Measurements from ENCODE around the gene FAM131C.
"Not testable (repeated sequence)": the region's sequence is repeated elsewhere in the genome, so short reads cannot be mapped to it uniquely, and the experiment has no call there.

The FAM131C gene

DNA sequence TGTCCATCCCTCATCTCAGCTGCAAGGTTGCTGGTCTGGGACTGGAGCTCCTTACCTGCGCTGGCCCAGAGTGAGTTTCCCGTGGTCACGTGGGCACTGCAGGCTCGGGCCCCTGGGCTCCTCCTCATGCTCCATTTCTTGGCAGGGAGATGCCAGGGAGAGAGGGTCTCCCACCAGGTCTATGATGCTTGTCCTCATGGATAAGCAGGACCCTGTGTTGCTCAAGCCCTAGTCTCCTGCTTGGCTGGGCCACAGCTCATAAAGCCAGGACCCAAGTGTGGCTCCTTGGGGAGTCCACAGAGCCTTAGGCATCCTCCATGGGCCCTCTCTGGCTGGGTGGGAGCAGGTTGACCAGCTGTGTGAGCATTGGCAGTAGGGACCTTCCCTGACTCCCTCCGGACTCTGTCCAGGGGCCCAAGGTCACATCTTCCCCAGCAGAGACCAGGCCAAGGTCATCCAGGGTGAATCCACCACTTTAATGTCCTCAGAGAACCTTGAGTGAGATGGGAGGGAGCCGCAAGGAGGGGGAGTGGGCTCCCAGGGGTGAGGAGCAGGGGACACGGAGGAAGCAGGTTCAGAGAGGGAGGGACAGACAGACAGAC, 16.0 kb downstream of the FAM131C start:
- DNase-seq, result not testable (repeated sequence)

- not testable (repeated sequence) for DNase-seq
These were observed 16.9 kb downstream of the FAM131C start for GRCh38 chr1:16056521-16056912.

DNA sequence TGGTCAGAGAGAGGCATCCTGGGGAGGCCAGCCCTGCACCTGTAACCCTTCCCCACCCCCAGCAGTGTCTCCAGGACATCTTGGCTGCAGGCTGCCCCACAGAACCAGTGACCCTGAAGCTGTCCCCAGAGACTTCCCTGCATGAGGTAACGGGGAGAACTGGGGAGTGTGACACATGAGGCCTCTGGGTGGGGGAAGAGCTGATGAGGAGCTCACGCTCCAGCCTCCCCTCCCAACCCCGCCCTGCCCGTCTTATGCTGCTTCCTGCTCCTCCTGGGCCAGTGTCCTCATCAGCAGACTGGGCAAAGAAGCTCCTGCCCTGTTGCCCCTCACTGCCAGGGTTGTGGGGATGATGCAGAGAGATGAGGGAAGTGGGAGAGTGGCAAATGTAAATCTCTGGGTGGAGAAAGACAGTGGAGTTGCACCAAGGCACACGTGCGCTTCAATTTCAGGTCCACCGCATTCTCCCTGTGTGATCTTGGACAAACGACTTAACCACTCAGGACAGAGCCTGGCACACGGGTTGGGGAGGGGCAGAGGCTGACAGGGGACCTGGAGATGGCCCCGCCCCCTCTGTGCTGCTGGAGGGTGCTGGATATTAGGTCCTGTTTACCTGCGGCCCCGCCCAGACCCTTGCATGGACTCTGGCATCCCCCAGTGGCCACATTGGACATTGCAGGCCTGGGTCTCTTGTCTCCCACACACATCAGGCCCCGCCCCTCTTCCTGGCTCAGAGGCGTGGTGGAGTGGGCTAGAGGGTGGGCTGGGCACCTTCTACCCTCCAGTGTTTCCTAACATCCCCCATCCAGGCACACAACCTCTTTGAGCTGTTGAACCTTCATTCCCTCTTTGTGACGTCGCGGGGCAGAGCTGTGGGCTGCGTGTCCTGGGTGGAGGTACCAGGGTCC, 17.6 kb downstream of the FAM131C start:
- peak; percentile 95 for DNase-seq

GRCh38 chr1:16054598-16055540, 18.6 kb downstream of the FAM131C start:
- DNase-seq, result no peak

DNA sequence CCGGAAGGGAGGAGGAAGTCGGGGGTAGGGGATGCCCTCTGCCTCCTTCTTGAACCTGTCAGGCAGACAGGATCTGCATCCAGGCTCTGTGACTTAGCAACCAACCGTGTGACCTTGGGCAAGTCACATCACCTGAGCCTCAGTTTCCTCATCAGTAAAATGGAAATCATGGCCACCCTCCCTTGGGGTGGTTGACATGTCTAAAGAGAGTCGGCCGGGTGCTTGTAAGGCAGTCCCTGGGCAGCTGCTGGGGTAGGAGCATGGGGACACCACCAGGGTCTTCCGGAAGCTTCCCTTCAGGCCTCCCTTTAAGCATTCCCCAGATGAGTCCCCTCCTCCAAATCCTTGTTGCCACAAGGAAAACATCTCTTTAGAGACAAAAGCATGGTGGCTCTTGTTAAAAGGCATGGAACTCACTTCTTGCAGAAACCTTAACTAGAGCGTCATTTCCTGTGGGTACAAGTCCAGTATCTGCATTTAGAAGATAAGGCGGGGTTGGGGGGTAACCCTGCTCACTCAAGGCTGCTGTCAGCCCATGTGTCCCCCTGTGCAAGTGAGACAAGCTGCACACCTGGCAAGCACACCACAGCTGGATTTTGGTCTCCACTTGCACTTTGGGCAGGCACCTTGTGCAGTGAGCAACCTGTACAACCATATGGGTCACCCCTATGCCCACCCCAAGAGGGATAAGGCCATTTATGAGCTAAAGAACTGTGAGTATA, 19.5 kb downstream of the FAM131C start:
- DNase-seq, result no peak

GRCh38 chr1:16051949-16052348, 21.5 kb downstream of the FAM131C start:
- DNase-seq, result not testable (repeated sequence)

- DNase-seq, result no peak
These were observed 22.4 kb downstream of the FAM131C start for GRCh38 chr1:16051039-16051438.

DNA sequence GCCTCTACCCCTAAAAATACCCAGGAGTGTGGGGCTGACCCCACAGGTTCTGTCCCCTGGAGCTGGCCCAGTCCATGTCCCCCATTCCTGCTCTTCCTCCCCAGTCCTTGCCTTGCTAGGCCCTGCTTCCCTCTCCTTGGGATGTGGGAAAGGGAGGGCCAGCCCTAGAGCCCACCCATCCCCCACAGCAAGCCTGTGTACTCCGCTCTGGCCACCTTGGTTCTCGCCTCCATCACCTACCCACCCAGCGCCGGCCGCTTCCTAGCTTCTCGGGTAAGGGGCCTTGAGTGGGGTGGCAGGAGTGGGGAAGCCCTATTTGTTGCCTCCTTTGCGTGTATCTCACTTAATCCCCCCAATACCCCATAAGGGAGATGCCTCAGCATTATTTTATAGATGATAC, 23.1 kb downstream of the FAM131C start:
- DNase-seq, result no peak

- DNase-seq, result peak; percentile 53
These were observed 24.8 kb downstream of the FAM131C start for GRCh38 chr1:16048573-16049189.

GRCh38 chr1:16047791-16048475, 25.5 kb downstream of the FAM131C start:
- no peak for DNase-seq

DNA sequence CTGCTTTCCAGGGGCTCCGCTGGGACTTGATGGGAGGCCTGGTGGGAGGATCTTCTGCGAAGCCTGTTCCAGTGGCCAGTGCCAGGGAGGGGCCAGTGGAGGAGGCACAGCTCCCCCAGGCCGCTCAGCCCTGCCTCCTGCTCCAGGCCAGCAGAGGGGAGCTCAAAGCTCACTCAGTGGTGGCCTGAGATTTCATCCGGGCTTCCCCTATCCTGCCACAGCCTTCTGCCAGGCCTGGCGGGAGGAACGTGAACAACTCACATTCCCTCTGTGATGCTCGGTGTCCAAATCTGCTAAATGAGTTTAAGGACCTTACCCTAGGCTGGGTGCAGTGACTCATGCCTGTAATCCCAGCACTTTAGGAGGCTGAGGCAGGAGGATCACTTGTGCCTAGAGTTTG, 26.6 kb downstream of the FAM131C start:
- DNase-seq, result no peak

- no peak for DNase-seq
These were observed 29.5 kb downstream of the FAM131C start for GRCh38 chr1:16043950-16044349.

DNA sequence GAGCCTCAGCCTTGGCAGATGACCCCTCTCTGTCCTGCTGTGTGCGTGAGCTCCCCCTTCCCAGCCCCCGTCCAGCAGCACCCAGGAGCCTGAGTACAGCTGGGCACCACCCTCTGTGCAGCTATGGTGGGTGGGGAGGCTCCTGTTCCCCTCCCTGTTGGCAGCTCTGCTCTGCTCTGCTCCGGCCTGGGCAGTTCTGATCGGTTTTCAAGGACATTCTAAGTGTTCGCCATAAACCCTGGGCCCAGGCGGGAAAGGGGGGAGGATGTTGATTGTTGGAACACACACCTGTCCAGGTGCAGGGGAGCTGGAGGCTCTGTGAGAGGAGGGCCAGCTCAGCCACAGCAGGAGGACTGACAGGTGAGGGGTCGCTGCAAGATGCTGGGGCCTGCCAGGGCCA, 29.9 kb downstream of the FAM131C start, which contains the start of gene CLCNKB:
TSS of gene CLCNKB (plus strand) at position 262 of the 400 bp plus-strand sequence. CDS start 711 bp downstream, outside the sequence.
- no peak for DNase-seq

DNA sequence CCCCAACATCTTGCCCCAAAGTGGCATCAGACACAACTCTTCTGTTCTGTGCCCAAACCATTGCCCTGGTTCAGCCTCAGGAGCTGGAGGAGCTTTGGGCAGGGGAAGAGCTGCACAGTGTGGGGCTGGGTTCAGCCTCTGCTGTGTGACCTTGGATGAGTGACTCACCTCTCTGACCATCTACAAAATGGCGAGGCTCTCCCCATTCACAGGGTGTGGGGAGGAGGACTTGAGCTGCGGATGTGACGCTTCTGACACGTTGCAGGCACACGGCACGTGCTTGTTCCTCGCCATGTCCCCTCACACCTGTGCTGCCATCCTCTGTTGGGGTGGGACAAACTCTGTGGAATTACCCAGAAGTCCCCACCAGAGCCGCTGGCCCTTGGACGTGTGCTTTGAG, 30.8 kb downstream of the FAM131C start:
- not testable (repeated sequence) for DNase-seq

- no peak for DNase-seq
These were observed 31.4 kb downstream of the FAM131C start for GRCh38 chr1:16042096-16042495.

DNA sequence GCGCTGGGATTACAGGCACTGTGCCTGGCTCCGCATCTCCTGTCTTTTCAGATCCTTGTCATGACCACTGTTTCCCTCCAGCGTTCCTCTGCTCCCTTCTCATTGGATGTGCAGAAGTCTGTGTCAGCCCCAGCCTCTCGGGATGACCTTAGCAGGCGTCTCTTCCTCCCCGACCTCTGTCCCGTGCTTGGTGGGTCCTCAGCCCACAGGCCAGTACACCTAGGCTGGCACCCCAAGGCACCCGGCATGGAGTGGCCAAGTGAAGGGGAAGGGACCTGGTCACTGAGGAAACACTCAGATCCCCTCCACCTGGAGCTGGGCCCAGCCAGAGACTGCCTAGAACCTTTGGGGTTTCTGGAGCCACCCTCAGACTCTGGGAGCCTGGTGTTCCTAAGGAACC, 32.3 kb downstream of the FAM131C start:
- DNase-seq, result no peak

- not testable (repeated sequence) for DNase-seq
These were observed 33.6 kb downstream of the FAM131C start for GRCh38 chr1:16039871-16040270.

GRCh38 chr1:16038620-16038912, 34.9 kb downstream of the FAM131C start:
- no peak for DNase-seq

DNA sequence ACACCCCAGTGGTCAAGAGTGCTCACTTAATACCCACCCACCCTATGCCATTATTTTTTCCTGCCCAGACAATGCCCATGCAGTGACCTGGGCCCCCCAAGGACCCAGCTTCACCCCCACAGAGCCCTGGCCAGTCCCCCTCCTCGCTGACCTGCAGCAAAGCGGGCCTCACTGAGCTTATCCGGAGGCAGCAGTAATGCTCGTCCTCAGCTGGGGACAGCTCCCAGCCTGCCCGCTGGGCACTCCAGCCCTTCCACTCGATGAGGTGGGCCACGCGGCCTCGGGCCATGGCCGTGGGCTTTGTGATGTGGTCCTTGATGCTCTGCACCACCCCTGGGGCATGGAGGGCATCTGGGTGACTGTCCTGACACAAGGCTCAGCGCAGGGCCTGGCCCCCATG, 37.0 kb downstream of the FAM131C start:
- DNase-seq, result not testable (repeated sequence)

DNA sequence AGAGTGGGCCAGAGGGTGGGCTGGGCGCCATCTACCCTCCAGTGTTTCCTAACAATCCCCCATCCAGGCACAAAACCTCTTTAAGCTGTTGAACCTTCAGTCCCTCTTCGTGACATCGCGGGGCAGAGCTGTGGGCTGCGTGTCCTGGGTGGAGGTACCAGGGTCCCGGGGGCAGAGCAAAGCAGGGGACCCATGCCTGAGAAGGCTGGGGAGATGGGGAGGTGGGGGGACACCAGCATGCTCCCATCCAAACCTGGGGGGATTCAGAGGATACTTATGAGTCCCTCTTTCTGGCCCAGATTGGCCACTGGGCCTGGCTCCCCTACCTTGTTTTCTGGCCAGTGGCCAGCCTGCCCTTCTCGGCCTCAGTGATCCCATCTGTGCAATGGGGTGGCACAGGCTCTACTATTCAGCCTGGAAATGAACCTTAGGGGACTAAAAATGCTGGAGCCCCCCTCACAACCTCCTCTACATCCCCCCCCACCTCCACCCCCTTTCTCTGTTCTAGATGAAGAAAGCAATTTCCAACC, 40.3 kb downstream of the FAM131C start:
- DNase-seq, result not testable (repeated sequence)
